Measurements from ENCODE around the gene AHRR. TPM values are rescaled to one million over a fixed set of nuclear protein-coding genes. Genes with fewer than 3 reads are reported as not detected.

Gene AHRR
- total RNA-seq, 1 donor from 2014 or later = 2.1 TPM

DNA sequence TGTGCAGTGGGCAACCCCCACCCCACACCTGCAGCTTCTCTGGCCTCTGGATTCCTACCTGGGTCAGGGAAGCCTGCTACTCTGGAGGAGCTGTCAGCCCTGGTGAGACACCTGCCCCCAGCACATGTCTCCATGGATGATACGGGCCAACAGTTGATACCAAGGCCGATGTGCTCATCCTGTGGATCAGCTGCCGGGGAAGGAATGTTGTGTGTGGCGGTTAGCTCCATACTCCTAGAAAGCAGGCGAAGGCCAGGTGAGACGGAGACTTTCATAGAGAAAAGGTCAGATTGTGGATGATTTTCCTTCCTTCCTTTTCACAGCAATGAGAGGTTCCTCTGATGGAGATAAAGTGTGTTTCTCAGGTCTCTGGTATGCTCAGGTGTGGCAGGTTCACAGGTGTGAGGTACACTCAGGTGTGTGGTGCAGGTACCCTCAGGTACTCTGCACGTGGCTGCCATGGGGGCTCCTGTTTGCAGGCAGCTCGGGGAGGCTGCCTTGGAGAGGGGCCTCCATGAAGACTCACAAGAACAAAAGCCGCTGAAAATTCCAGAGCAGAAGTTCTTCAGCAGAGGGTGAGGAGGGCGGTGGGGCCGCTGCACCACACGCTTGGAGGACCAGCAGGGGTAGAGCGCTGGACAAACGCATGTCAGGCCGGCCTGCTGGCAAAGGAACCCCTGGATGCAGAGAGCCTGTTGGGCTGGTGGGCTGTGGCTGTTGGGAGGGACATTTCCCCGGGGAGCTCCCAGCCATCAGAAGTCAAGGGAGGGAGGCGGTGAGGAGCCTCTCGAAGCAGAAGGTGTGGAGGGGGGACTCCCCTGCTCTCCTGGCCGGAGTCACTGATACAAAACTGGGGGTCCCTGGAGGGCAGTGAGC is 5.1 kb upstream of the AHRR start:
- DNase-seq (no peak), ATAC-seq (no peak)
- intact Hi-C loops (cut with micrococcal nuclease) = no loop called here

DNA sequence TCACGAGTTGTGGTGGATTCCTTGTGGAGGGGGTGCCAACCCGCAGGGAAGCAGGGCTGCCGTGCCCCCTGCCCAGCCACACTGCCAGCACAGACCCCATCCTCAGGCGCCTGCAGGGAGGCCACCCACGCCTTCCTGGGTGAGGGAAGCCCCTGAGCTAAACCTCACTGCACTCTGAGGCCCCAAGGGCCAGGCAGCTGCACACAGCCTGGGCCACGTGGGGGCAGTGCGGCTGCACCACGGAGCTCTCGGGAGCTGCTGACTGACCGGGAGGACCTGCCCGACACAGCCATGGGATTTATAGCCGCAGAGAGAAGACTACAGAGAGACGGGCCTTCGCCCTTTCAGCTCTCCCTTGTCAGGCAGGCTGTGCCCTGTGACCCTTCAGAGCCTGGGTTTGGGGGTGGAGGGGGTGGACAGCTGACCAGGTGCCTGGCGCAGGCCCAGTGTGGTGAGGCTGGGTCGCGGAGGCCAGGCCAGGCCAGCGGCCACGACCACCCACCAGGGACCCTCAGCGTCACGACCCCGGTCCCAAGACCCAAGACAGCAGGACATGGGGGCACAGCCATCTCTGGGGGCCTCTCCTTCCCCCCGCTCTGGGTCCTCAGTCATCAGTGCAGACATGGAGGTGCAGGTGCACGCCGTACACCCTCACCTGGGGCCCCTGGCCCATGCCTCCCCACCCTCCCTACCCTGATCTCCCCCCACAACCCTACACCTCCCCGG is 4.3 kb upstream of the AHRR start:
- no peak for DNase-seq
- peak; percentile 32 for ATAC-seq
- intact Hi-C loops (cut with micrococcal nuclease) = no loop called here

GRCh38 chr5:318341-318897 is 3.1 kb upstream of the AHRR start:
- intact Hi-C loops (cut with micrococcal nuclease) = no loop called here
- DNase-seq = no peak
- no peak for ATAC-seq

GRCh38 chr5:318931-319601 is 2.4 kb upstream of the AHRR start:
- intact Hi-C loops (cut with micrococcal nuclease) = no loop called here
- DNase-seq = no peak
- ATAC-seq = no peak

GRCh38 chr5:320524-321229 is 837 bp upstream of the AHRR start:
- intact Hi-C loops (cut with micrococcal nuclease) = no loop called here

DNA sequence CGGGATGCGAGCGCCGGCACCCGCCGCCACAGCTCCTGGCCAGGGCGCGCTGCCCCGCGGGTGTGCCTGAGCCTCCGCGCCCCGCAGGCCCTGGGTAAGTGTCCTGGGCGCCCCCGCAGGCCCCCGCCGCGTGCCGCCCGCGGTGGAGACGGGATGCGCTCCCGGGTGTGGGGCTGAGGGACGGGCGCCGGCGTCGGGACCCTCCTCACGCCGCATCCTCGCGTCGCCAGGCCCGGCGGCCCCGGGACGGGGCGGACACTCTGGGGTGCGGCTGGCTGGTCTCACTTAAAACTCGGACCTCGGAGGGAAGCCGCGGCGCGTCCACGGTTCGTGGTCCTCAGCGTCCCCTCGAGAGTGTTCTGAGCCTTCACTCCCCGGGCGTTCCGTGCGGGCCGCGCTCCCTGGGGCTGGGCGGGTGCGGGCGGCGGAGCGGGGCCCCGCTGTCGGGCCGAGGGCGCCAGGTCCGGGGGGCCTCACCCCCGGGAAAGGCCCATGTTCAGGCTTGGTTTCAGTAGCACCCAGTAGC is 275 bp downstream of the AHRR start:
- intact Hi-C loops (cut with micrococcal nuclease) = no loop called here

More at GRCh38 chr5:320524-321229, 837 bp upstream of the AHRR start:
- no peak for ATAC-seq
- DNase-seq = no peak

DNA sequence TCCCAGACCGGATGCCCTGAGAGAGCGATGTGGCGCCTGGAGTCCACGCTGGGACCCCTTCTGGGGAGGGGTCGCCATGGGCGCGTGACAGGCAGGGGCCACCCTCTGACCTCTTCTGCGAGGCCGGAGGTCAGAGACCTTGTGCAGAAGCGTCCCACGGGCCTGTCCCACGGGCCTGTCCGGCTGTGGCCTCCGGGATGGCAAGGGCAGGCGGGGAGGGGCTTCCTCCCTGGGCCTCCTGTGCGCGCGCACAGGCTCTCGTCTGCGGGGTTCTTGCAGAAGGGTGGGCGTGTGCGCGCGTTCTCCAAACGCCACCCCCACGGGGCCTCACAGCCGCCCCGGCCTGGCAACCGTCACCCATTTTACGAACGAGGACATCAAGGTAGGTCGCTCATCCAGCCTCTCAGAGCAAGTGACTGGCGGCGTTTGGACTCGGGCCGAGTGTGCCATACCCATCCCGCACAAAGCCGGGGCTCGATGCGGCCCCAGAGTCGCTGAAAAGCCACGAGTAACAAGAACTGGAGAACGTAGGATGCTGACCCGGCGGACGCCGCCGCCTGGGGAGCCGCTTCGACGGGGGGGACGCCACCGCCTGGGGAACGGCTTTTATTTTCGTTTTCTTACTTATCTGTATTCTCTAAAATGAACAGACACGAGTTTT is 897 bp downstream of the AHRR start:
- DNase-seq (no peak), ATAC-seq (no peak)
- intact Hi-C loops (cut with micrococcal nuclease) = no loop called here

More for the DNA sequence above, 275 bp downstream of the AHRR start:
- DNase-seq = no peak
- ATAC-seq = no peak

DNA sequence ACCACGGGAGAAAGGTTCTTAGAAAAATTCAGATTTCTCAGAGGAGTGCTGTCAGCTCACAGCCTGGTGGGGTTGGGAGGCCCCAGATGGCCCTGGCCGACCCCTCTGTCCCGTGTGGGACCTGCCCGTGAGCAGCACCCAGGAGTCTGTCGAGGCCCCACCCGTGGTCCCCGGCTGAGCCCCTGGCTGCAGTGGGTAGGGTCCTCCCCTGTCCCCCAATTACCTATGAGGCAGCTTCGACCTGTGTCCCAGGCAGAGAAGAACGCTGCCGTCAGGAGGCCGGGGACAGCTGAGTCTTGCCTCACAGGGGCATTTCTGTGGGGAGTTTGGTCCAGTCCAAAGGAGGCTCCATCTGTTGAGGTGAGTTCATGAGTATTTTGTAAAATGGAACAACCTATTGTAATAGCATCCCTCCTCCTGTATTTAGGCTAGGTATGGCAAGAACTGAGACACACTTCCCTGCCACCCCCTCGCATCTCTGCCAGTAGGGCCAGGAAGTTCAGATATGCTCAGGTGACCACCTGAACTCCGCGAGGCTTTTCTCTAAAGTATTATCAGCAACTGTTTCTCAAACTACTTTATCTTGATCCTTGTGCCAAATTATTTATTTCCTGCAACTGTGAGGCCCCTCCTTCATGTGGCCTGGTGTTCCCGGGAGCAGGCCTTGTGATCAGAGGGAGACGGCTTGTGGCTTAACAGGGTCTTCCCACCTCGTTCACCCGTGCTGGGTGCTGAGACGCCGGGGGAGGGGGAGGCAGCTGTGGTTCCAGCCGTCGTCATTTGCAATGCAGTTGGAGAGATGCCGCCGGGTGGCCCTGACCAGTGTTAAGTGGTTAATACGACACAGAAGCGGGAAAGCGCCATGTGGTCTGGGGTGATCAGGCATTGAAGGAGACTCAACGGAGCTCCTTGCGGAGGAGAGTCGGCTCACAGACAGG is 1.7 kb downstream of the AHRR start:
- DNase-seq = no peak
- intact Hi-C loops (cut with micrococcal nuclease) = no loop called here

DNA sequence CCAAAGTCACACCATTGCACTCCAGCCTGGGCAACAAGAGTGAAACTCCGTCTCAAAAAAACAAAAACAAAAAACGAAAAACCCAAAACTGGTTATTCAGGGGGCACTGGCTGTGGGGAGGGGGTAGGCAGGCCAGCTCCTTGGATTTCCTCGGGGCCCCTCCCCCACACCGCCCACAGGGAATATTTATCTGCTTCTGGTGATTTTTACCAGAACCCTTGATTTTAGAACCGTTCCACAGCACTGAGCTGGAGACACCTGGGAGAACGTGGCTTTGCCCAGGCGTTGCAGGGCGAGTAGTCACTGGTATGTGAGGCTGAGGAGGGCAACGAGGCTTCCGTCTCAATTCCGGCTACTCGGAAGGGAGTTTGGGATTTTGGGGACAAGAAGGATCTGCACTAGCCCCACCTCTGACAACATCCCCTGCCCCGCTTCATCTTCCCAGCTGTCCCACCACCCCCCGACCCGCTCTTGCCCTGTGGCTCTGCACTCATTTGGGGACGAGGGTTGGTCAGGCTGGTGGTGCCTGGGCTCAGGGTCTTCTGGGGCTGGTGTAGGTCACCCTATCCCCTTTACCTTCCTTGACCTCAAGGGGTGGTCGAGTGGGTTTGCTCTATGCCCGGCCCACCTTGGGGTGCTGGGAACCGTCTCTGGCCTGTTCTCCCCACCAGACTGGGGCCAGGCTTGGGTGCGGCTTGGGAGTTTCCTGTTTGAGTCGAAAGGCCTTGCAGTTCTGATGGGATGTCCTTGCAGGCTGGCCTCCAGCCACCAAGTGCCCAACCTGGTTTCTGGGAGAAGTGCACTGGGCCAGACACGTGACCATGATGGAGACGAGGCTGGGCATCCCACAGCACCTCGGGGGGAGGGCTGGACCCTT is 3.5 kb downstream of the AHRR start:
- ATAC-seq (no peak), DNase-seq (no peak)
- intact Hi-C loops (cut with micrococcal nuclease) = no loop called here

More for the DNA sequence above, 1.7 kb downstream of the AHRR start:
- ATAC-seq = no peak

- DNase-seq (no peak), ATAC-seq (no peak)
- intact Hi-C loops (cut with micrococcal nuclease) = no loop called here
Measured at GRCh38 chr5:326109-326508, 4.6 kb downstream of the AHRR start.

- no peak for DNase-seq
- intact Hi-C loops (cut with micrococcal nuclease) = no loop called here
- ATAC-seq = no peak
Measured at GRCh38 chr5:329121-329735, 7.7 kb downstream of the AHRR start.

GRCh38 chr5:329768-330167 is 8.3 kb downstream of the AHRR start:
- DNase-seq (no peak), ATAC-seq (no peak)
- intact Hi-C loops (cut with micrococcal nuclease) = no loop called here

DNA sequence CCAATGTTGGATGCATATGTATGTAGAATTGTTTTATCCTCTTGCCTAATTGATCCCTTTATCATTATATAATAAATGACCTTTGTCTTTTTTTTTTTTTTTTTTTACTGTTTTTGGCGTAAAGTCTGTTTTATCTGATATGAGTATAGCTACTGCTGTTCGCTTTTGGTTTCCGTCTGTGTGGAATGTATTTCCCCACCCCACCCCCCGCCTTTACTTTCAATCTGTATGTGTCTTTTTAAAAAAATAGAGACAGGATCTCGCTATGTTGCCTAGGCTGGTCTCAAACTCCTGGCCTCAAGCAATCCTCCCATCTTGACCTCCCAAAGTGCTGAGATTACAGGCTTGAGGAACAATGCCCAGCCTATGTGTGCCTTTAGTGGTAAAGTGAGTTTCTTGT is 11.3 kb downstream of the AHRR start:
- DNase-seq (no peak), ATAC-seq (no peak)
- intact Hi-C loops (cut with micrococcal nuclease) = no loop called here

GRCh38 chr5:333945-334344 is 12.4 kb downstream of the AHRR start:
- no peak for ATAC-seq
- DNase-seq = no peak
- intact Hi-C loops (cut with micrococcal nuclease) = no loop called here

DNA sequence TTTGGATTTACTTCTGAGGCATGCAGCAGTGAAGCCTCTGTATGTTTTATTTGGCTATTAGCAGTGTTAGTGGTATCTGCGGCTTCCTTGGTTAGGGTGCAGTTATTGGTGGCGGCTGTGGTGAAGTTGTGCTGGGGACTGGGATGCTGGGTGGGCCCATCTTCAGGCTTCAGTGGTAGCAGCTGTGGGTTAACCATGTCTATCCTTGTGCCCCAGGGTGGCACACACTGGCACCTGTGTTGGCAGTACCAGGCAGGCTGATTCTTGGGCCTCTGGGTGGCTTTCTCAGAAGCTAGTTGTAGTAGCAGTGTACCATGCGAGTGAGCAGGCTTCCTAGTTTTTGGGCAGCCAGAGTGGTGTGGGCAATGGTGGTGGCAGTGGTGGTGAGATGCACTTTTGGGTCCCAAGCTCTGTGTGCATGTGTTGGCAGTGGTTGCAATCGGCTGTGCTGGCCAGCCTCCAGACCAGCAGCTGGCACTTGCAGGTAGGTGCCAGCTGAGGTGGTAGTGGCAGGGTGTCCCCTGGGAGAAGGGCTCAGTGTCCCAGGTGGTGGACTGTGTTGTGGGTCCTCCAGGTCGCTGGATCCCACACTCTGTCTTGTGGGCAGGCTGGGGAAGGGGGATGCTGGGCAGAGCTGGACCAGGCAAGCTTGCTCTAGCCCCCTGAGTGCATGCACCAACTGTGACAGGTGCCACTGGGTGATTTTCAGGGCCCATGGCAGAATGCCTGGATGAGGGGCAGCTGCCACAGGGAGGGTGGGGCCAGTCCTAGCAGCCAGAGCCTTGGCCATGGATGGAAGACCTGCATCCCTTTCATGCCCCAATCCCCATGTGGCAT is 13.6 kb downstream of the AHRR start:
- DNase-seq (no peak), ATAC-seq (no peak)

More for the DNA sequence above, 13.6 kb downstream of the AHRR start:
- intact Hi-C loops (cut with micrococcal nuclease) = no loop called here
